GM12878 (cell line): ENCODE data around the gene B3GALT6. TPM values are rescaled to one million over a fixed set of nuclear protein-coding genes. Genes with fewer than 3 reads are reported as not detected.

Experiments used
- ATAC-seq: fragments of 200-7000 bp; cut with Tn5 transposase; 3 replicates; pipeline ENCODE4 v1.9.1; 2020; ENCODE audit warnings: mild to moderate bottlenecking, moderate library complexity
- BruUV-seq: library from RNA; stranded (reverse); fragments of 400-500 nt; replicated peaks from 2 replicates; lab custom pipeline; 2021; lab: Mats Ljungman, UMichigan
- CTCF ChIA-PET: fragments of 300-600 bp; sonication (Branson Sonifier 250); formaldehyde crosslinking; extraction: SDS; loops from one replicate; lab custom pipeline; 2021; ENCODE audit warnings: inconsistent platforms; lab: Yijun Ruan, JAX
- POLR2A ChIA-PET: fragments of 350-600 bp; formaldehyde crosslinking; extraction: SDS; loops from one replicate; lab custom pipeline; 2021; ENCODE audit warnings: inconsistent platforms; lab: Charles Lee
- RAD21 ChIA-PET: fragments of 300-600 bp; sonication (Branson Sonifier 250); formaldehyde crosslinking; loops from one replicate; lab custom pipeline; 2023; ENCODE audit warnings: antibody characterized with exemption; ENCODE audit not compliant: unreplicated experiment; lab: Charles Lee
- SMC1A ChIA-PET: fragments of 300-600 bp; sonication (Branson Sonifier 250); formaldehyde crosslinking; loops from one replicate; lab custom pipeline; 2023; ENCODE audit not compliant: unreplicated experiment, uncharacterized antibody; lab: Charles Lee
- DNase-seq: peaks from one replicate; pipeline ENCODE4 v3.0.0-alpha.2; 2011; ENCODE audit warnings: low read depth, low spot score
- FAIRE-seq: peaks from 3 replicates; lab custom pipeline; 2011; peaks lifted over from hg19 to GRCh38; lab: Jason Lieb, UNC
- H2AFZ ChIP-seq: 2 replicates; pipeline ENCODE4 v1.6.0; 2011; ENCODE audit warnings: low read depth, low read length, control low read depth; ENCODE audit not compliant: control insufficient read depth
- H3K27ac ChIP-seq: 2 replicates; pipeline ENCODE4 v1.5.1; 2011; ENCODE audit warnings: control low read depth; ENCODE audit not compliant: control insufficient read depth, insufficient read depth
- H3K27me3 ChIP-seq, 2 experiments: replicated peaks in 1 of 2; 2 replicates each; pipeline versions ENCODE4 v1.6.0 to v1.6.1; 2011; ENCODE audit warnings: low read length in 1 of 2; ENCODE audit not compliant: control insufficient read depth in 2 of 2, insufficient read depth in 2 of 2
- H3K36me3 ChIP-seq, 2 experiments: 2 replicates each; pipeline ENCODE4 v1.5.1; 2011; ENCODE audit warnings: low read length in 1 of 2; ENCODE audit not compliant: control insufficient read depth in 2 of 2, insufficient read depth in 2 of 2
- H3K4me1 ChIP-seq: 2 replicates; pipeline ENCODE4 v1.6.1; 2011; ENCODE audit warnings: mild to moderate bottlenecking, low read length, moderate library complexity, mixed read lengths; ENCODE audit not compliant: control insufficient read depth, insufficient read depth
- H3K4me2 ChIP-seq: 2 replicates; pipeline ENCODE4 v1.6.0; 2011; ENCODE audit warnings: control low read depth; ENCODE audit not compliant: control insufficient read depth, insufficient read depth
- H3K4me3 ChIP-seq: fragments of 200-600 bp; sonication (generic); 2 replicates; pipeline ENCODE4 v1.5.1; 2016
- H3K79me2 ChIP-seq: 2 replicates; pipeline ENCODE4 v1.6.0; 2011; ENCODE audit warnings: low read length; ENCODE audit not compliant: control insufficient read depth, insufficient read depth
- H3K9ac ChIP-seq: 2 replicates; pipeline ENCODE4 v1.8.0; 2011; ENCODE audit warnings: low read length, control low read depth, mixed read lengths; ENCODE audit not compliant: control insufficient read depth, insufficient read depth
- H3K9me3 ChIP-seq: replicated peaks from 3 replicates; pipeline ENCODE4 v1.5.1; 2011; ENCODE audit warnings: mild to moderate bottlenecking, low read length; ENCODE audit not compliant: control insufficient read depth, insufficient read depth
- H4K20me1 ChIP-seq: 2 replicates; pipeline ENCODE4 v1.6.0; 2011; ENCODE audit not compliant: control insufficient read depth, insufficient read depth
- CHD1 ChIP-seq: IDR thresholded peaks from 2 replicates; pipeline ENCODE4 v1.6.1; 2012; ENCODE audit warnings: low read depth, low read length, improper control_type of control experiment
- CHD4 ChIP-seq: fragments of 200-600 bp; sonication (generic); IDR thresholded peaks from 2 replicates; pipeline ENCODE4 v1.6.1; 2016; ENCODE audit warnings: mild to moderate bottlenecking
- CTCF ChIP-seq, 3 experiments: IDR thresholded peaks in 2 of 3; conservative IDR thresholded peaks in 1 of 3; 2 replicates each; pipeline ENCODE4 v1.5.1; 2011; ENCODE audit warnings: low read depth in 3 of 3, low read length in 3 of 3, mild to moderate bottlenecking in 3 of 3, control low read depth in 2 of 3, moderate library complexity in 2 of 3, inconsistent platforms in 1 of 3, mixed read lengths in 1 of 3; ENCODE audit not compliant: control insufficient read depth in 2 of 3, insufficient read depth in 1 of 3; ENCODE audit errors: extremely low read depth in 1 of 3
- E2F4 ChIP-seq: IDR thresholded peaks from 2 replicates; pipeline ENCODE4 v1.6.1; 2012; ENCODE audit warnings: low read depth, low read length, improper control_type of control experiment
- FOXM1 ChIP-seq: IDR thresholded peaks from 2 replicates; pipeline ENCODE4 v1.6.1; 2012; ENCODE audit warnings: low read depth, mild to moderate bottlenecking, inconsistent platforms, low read length, moderate library complexity
- HCFC1 ChIP-seq: fragments of 150-350 bp; IDR thresholded peaks from 2 replicates; pipeline ENCODE4 v1.6.1; 2014; ENCODE audit warnings: low read length
- HDAC6 ChIP-seq: fragments of 200-600 bp; sonication (generic); IDR thresholded peaks from one replicate; pipeline ENCODE4 v1.8.0; 2017; ENCODE audit warnings: antibody characterized with exemption; ENCODE audit not compliant: unreplicated experiment
- IKZF1 ChIP-seq: fragments of 450-650 bp; conservative IDR thresholded peaks from 2 replicates; pipeline ENCODE4 v1.6.1; 2017; ENCODE audit warnings: antibody characterized with exemption, mild to moderate bottlenecking
- KAT2A ChIP-seq: conservative IDR thresholded peaks from 2 replicates; pipeline ENCODE4 v1.6.1; 2011; ENCODE audit warnings: low read depth, low read length; ENCODE audit not compliant: control insufficient read depth
- NBN ChIP-seq: fragments of 450-650 bp; IDR thresholded peaks from 2 replicates; pipeline ENCODE4 v1.6.1; 2016
- SUZ12 ChIP-seq: fragments of 200-600 bp; sonication (generic); IDR thresholded peaks from one replicate; pipeline ENCODE4 v1.6.1; 2018; ENCODE audit warnings: antibody characterized with exemption, mild to moderate bottlenecking; ENCODE audit not compliant: unreplicated experiment
- ZNF274 ChIP-seq: IDR thresholded peaks from one replicate; pipeline ENCODE4 v1.8.0; 2011; ENCODE audit not compliant: insufficient read length, insufficient read depth
- WGBS: methylation state at CpG from one replicate; pipeline ENCODE4 v1.1.6; 2016; ENCODE audit warnings: low lambda C conversion rate; ENCODE audit not compliant: insufficient replicate concordance, insufficient coverage; ENCODE audit errors: missing lambda C conversion rate; 5-methylcytosine and 5-hydroxymethylcytosine counted together
- in situ Hi-C: fragments of 300-500 bp; cut with MboI; formaldehyde crosslinking; loops from 9 replicates; pipeline ENCODE4 v1.14.3; 2018; ENCODE audit warnings: mixed read lengths
- intact Hi-C: fragments of 100-400 bp; cut with micrococcal nuclease; formaldehyde crosslinking; loops from one replicate; pipeline ENCODE4 v1.14.2; 2022; ENCODE audit not compliant: unreplicated experiment
- polyA plus RNA-seq, 11 experiments: library from polyadenylated mRNA; depleted of rRNA in 4 of 11; unstranded in 6 of 11; stranded (reverse) in 5 of 11; fragments of >200 nt; fragmentation: Nextera tagmentation in 4 of 11; fragmentation: Illumina TruSeq in 1 of 11; extraction: Ambion mirVana in 4 of 11; extraction: Trizol in 1 of 11; gene quantifications; 1 replicate in 1 of 11; 2 replicates in 10 of 11; pipeline versions ENCODE4 v1.2.1 to v1.2.3, GENCODE V29; 2011 to 2016; ENCODE audit warnings: inconsistent platforms in 2 of 11, missing spikeins in 2 of 11, low read depth in 1 of 11
- total RNA-seq, 4 experiments: library from RNA; depleted of rRNA in 3 of 4; stranded (reverse); fragments of >200 nt in 3 of 4; fragmentation: Illumina TruSeq in 1 of 4; extraction: Trizol in 1 of 4; gene quantifications; 2 replicates each; pipeline versions ENCODE4 v1.2.1 to v1.2.3, GENCODE V29; 2013 to 2021
- TF ChIP-seq, protein P1 (sequence below): fragments of 450-650 bp; formaldehyde crosslinking; IDR thresholded peaks from 2 replicates; pipeline ENCODE4 v1.4.0; 2020; ENCODE audit warnings: mild to moderate bottlenecking, moderate library complexity
- TF ChIP-seq, protein P2 (sequence below): fragments of 450-650 bp; IDR thresholded peaks from 2 replicates; pipeline ENCODE4 v1.6.1; 2017; ENCODE audit warnings: low read depth, mild to moderate bottlenecking, moderate library complexity
- TF ChIP-seq, protein P3 (sequence below): IDR thresholded peaks from 2 replicates; pipeline ENCODE4 v1.6.1; 2011; ENCODE audit warnings: low read depth, low read length, improper control_type of control experiment, borderline replicate concordance

The B3GALT6 gene
- total and polyA plus RNA-seq, 10 of the 15 experiments (the other 5 are each of a cell fraction or from before 2014, with no cell fraction given), result 0.53 to 20.8 (median 4.5) TPM

DNA sequence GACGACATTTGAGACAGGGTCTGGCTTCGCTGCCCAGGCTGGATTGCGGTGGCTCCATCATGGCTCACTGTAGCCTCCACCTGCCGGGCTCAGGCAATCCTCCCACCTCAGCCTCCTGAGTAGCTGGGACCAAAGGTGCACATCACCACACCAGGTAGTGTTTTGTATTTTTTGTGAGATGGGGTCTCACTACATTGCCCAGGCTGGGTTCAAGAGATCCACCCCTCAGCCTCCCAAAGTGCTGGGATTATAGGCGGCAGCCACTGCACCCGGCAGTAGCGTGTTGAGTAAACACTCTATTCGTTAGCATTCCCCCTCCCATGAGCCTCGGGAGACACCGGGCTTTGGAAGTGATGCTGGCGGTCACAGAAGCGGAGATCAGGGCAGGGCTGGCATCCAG, 21.3 kb downstream of the B3GALT6 start:
- SMC1A ChIA-PET, result no interaction called here
- ATAC-seq, result no peak
- H3K9me3 ChIP-seq, result no peaks in the 10 kb centered on the region
- in situ Hi-C loops, result loop anchor here (5.0 kb wide), 1 partner anchor 136 kb away; the partner anchor contains the start of gene C1orf159
- BruUV-seq, result no TSS peak
- no peak overlapping the region for H2AFZ ChIP-seq
- H3K4me1 ChIP-seq, result peaks cover 12% of the 10 kb centered on the region
- H3K27ac ChIP-seq, result no peak overlapping the region
- H4K20me1 ChIP-seq, result no peaks in the 10 kb centered on the region
- POLR2A ChIA-PET, result no interaction called here
- no peak for FAIRE-seq
- no peak for DNase-seq
- RAD21 ChIA-PET, result interaction anchor here (4.0 kb wide), 1 partner anchor 133 kb away, joined by 92 read pairs; no protein-coding TSS in a partner anchor
- H3K9ac ChIP-seq, result no peak overlapping the region
- intact Hi-C loops, result no loop called here
- H3K4me3 ChIP-seq, result no peak overlapping the region
- H3K79me2 ChIP-seq, result no peaks in the 10 kb centered on the region
- CTCF ChIA-PET, result interaction anchor here (4.0 kb wide), 1 partner anchor 131 kb away, joined by 100 read pairs; no protein-coding TSS in a partner anchor
- peaks cover 3 to 9% of the 10 kb centered on the region in 2 experiments; a peak in 3 of 4 replicates for H3K36me3 ChIP-seq
- WGBS, result 93% methylated on average over 12 of the region's 12 CpGs
- no peaks in the 10 kb centered on the region for H3K27me3 ChIP-seq
- no peak overlapping the region for H3K4me2 ChIP-seq
- TF ChIP-seq ZNF274 (no peak), SUZ12 (no peak), CHD4 (no peak), IKZF1 (no peak), NBN (no peak), HCFC1 (no peak), CTCF (IDR thresholded peaks at IDR 0.05 in 2 of 3, conservative IDR thresholded peaks at IDR 0.05 in 1 of 3; ENCODE audit: control insufficient read depth in 2 of 3, extremely low read depth in 1 of 3, insufficient read depth in 1 of 3, low read depth in 3 of 3, low read length in 3 of 3) (no peak), KAT2A (no peak), FOXM1 (no peak), E2F4 (no peak), HDAC6 (no peak), CHD1 (no peak)
- TF ChIP-seq, protein P1, sequence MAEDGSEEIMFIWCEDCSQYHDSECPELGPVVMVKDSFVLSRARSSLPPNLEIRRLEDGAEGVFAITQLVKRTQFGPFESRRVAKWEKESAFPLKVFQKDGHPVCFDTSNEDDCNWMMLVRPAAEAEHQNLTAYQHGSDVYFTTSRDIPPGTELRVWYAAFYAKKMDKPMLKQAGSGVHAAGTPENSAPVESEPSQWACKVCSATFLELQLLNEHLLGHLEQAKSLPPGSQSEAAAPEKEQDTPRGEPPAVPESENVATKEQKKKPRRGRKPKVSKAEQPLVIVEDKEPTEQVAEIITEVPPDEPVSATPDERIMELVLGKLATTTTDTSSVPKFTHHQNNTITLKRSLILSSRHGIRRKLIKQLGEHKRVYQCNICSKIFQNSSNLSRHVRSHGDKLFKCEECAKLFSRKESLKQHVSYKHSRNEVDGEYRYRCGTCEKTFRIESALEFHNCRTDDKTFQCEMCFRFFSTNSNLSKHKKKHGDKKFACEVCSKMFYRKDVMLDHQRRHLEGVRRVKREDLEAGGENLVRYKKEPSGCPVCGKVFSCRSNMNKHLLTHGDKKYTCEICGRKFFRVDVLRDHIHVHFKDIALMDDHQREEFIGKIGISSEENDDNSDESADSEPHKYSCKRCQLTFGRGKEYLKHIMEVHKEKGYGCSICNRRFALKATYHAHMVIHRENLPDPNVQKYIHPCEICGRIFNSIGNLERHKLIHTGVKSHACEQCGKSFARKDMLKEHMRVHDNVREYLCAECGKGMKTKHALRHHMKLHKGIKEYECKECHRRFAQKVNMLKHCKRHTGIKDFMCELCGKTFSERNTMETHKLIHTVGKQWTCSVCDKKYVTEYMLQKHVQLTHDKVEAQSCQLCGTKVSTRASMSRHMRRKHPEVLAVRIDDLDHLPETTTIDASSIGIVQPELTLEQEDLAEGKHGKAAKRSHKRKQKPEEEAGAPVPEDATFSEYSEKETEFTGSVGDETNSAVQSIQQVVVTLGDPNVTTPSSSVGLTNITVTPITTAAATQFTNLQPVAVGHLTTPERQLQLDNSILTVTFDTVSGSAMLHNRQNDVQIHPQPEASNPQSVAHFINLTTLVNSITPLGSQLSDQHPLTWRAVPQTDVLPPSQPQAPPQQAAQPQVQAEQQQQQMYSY, result no peak
- TF ChIP-seq, protein P2, sequence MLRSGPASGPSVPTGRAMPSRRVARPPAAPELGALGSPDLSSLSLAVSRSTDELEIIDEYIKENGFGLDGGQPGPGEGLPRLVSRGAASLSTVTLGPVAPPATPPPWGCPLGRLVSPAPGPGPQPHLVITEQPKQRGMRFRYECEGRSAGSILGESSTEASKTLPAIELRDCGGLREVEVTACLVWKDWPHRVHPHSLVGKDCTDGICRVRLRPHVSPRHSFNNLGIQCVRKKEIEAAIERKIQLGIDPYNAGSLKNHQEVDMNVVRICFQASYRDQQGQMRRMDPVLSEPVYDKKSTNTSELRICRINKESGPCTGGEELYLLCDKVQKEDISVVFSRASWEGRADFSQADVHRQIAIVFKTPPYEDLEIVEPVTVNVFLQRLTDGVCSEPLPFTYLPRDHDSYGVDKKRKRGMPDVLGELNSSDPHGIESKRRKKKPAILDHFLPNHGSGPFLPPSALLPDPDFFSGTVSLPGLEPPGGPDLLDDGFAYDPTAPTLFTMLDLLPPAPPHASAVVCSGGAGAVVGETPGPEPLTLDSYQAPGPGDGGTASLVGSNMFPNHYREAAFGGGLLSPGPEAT, result no peak
- TF ChIP-seq, protein P3, sequence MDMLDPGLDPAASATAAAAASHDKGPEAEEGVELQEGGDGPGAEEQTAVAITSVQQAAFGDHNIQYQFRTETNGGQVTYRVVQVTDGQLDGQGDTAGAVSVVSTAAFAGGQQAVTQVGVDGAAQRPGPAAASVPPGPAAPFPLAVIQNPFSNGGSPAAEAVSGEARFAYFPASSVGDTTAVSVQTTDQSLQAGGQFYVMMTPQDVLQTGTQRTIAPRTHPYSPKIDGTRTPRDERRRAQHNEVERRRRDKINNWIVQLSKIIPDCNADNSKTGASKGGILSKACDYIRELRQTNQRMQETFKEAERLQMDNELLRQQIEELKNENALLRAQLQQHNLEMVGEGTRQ, result no peak
